ENCODE measurements around the gene MAL.
A peak's percentile ranks its signal among the peaks of the same experiment; 100 is the strongest.

Gene MAL

DNA sequence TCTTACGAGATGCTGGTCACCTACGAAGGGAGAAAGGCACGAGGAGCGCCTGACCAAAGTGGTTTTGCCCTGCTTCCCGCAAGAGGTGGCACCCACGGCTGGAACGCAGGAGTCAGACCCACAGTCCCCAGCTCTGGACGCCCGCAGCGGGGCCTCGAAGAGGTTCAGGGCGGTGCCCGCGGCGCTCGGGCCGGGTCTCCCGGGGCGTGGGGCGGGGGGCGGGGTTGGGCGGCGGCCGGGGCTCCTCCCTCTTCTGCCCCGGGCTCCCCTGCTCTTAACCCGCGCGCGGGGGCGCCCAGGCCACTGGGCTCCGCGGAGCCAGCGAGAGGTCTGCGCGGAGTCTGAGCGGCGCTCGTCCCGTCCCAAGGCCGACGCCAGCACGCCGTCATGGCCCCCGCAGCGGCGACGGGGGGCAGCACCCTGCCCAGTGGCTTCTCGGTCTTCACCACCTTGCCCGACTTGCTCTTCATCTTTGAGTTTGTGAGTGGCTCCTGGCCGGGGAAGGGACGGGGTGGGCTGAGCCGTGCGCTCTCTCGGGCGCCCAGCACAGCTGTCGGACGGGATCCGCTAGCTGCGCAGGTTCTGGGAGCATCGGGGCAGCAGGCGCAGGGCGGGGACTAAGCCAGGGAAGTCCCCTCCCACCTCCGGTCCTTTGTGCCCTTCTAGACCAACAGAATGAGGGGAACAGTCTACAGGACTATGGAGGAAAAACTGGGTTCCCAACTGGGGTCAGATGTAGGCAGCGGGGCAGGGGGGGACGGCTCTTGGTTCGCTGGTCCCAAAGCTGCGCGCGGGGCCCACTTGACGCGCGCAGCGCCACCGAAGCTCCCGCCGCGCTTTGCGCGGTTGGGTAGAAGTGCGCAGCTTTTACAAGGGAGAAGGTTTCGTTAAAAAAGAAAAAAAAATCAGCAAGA lies at the start of gene MAL:
TSS of gene MAL (plus strand) at position 303 of the 914 bp plus-strand sequence. CDS start at position 388, 85 bp downstream.
- no peak for DNase-seq (ENCODE audit: low read depth in 2 of 2)

DNA sequence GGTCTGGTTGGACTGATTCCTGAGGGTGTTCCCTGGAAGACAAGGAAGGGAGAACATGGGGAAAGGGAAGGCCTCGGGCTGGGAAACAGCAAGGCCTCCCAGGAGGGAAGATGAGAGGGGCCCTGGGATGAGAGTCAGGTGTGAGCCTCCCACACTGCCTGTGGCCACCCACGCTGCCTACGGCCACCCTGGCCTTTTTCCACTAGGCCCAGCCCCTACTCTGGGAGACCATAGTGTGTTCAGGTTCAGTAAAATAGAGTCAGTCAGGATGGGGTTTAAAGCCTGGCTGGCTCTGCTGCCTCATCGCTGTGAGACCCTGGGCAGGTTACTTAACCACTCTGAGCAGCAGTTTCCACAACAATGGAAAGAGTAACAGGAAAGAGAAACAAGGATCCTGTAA lies 47.7 kb upstream of the MAL start:
- DNase-seq (ENCODE audit: low read depth in 2 of 2) = no peak

DNA sequence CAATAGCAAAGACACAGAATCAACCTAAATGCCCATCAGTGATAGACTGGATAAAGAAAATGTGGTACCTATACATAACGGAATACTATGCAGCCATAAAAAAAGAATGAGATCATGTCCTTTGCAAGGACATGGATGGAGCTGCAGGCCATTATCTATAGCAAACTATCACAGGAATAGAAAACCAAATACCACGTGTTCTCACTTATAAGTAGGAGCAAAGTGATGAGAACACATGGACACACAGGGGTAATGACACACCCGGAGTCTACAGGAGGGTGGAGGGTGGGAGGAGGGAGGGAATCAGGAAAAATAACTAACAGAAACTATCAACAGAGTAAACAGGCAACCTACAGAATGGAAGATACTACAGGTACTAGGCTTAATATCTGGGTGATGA lies 46.6 kb upstream of the MAL start:
- DNase-seq (ENCODE audit: low read depth in 2 of 2) = no peak

DNA sequence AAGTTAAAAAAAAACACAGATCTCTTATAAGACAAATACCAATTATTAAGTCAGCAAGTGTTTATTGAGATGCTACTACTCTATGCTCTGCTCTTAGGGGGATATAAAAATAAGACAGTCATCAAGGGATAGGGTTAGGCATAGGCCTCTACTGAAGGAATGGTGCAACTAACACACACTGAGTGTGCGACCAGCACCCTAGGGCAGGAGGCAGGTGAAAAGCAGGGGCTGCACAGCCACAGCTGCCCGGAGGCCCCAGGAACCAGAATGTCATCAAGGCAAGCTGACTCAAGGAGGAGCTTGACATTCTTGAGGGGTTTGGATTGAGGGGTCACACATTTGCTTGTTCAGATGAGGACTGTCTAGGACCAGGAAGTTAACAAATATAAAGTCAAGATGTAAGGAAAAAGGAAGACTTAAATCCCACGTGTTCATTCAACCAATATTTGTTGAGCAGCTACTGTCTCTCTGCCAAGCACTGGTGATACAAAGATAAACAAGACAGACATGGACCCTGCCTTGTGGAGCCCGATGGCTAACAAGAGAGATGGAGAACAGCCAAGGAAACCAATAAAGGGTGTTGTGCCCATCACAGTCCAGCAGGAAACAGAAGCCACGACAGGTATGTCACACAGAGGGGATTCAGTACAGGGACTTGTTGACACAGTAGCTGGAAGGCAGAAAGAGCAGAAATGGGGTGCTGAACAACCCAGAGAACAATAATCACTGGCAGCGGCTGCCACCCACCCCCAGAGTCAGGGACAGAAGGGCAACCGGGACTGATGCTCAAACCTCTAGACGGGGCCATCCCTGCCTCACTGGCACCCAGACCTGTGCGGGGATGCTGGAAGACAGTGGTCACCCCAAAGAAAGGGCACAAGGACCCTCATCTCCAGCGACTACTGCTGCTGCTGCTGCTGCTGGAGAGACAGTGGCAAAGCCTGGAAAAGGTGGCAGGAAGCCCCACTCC lies 45.8 kb upstream of the MAL start:
- DNase-seq (ENCODE audit: low read depth in 2 of 2) = no peak

DNA sequence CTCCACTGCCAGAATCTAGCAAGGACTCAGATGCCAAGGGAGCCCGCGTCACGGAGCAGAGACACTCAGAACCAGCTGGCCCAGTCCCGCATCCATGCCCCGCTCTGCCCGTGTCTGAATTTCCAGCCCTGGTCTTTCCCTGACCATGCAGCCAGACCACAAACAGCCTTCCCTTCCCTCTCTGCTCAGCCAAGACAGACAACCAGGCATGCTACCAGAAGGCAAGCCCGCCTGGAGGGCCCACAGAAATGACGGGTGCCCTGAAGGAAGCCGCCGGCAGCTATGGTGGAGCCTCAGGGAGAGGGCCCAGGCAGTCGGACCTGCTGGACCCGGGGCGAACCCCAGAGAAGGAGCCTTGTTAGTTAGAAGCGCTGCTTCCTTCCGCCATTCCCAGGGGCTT lies 45.1 kb upstream of the MAL start:
- DNase-seq (ENCODE audit: low read depth in 2 of 2) = no peak

DNA sequence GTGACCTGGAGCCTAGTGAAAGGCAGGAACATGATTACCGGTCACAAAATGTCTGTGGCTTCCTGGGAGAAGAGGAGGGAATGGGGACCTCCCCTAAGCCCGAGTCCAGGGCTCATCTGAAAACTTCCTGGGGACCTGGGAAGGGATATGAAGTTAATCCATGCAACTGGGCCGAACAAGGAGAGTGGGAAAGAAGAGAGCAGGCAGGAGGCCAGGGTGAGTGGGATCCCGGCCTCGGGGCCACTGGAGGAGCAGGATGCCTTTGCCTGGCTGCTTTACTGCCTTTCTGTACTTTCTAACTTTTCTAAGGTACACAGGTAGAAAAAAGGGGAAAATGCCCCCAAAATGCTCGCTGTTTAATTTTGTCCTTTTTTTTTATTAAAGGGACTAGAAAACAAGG lies 43.4 kb upstream of the MAL start:
- DNase-seq (ENCODE audit: low read depth in 2 of 2) = no peak

DNA sequence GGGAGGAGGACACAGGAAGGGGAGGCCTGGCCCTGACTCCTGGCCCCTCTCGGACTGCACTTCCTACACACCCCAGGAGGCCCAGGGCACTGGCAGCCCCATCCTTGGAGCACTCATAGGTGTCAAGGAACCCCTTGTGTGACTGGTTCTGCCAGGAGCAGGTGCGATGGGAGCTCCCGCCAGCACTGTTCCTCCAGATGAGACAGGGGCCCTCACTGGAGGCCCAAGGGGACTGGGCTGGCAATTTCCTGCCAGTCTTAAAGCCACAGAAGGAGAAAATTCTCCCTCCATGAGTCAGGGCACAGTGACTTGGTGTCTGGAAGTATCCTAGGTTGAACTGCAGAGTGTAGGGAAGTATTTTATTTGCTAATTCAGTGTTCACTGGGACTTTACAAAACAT lies 42.8 kb upstream of the MAL start:
- DNase-seq (ENCODE audit: low read depth in 2 of 2) = no peak

DNA sequence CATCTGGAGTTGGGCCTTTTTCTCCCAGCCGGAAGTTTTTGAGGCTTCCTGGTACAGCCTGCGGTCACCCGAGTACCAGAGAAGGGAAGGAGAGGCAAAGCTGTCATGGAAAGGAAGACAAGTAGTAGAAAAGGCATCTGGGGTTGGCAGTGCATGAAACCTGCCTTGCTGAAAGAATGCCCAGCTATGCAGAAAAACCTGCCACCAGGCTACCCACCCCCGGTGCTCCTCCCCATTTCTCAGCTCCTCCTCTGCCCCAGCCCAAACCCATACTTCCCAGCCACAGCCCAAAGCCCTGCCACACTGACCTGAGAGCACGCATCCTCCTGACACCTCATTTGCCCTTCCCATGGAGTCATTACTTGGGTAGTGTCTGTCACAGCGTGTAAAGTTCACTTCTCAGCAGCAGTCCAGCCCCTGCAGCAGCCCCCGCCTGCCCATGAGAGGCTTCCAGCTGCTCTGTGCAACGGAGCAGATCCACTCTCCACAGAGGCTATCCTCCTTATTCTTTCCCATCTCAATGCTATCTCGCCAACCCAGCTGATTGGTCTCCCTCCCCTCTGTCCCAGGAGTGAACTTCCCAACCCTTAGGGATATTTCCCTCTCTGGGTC lies 40.4 kb upstream of the MAL start:
- DNase-seq (ENCODE audit: low read depth in 2 of 2) = no peak

DNA sequence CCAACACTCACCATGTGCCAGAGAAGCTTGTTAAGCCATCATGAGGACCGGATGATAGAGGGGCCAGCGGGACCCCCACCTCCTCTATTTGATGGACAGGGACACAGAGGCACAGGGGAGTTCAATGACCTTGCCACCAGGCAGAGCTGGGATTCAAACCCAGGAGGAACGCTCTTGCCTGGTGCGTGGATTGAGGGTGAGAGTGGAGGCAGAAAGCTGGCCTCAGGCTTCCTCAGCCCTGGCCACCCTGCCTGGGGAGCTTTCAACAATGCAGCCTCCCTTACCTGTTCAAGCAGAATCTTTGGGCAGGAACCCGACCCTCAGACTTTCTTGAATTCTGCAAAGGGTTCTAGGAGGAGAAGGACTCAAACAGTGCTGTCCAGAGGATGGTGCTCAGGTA lies 39.9 kb upstream of the MAL start:
- no peak for DNase-seq (ENCODE audit: low read depth in 2 of 2)

DNA sequence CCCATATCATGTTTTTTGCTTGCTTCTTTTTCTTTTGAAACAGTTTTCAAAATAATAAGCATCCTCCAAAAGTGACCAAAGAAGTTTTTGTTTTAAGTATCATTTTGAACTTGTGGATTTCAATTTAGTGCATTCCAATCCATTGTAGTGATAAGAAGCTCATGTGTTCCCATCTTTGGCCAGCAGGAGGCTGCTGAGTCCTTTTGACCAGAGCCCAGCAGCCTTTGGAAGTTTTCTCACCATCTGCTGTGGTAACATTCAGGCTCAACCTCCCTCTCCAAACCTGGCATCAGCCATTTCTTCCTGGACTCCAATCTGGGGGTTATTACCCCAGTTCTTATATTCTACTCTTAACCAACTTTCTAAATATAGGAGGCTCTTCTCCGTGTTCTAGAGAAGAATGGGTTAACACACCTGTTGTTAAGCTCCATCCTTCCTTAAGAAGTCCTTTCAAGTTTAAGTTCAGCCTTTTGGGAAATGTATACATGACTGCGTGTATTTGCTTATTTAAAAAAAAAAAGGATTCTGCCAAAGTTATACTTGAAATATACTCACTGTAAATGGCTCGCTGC lies 39.0 kb upstream of the MAL start:
- peak; percentile 12 to 14 for DNase-seq (ENCODE audit: low read depth in 2 of 2)

DNA sequence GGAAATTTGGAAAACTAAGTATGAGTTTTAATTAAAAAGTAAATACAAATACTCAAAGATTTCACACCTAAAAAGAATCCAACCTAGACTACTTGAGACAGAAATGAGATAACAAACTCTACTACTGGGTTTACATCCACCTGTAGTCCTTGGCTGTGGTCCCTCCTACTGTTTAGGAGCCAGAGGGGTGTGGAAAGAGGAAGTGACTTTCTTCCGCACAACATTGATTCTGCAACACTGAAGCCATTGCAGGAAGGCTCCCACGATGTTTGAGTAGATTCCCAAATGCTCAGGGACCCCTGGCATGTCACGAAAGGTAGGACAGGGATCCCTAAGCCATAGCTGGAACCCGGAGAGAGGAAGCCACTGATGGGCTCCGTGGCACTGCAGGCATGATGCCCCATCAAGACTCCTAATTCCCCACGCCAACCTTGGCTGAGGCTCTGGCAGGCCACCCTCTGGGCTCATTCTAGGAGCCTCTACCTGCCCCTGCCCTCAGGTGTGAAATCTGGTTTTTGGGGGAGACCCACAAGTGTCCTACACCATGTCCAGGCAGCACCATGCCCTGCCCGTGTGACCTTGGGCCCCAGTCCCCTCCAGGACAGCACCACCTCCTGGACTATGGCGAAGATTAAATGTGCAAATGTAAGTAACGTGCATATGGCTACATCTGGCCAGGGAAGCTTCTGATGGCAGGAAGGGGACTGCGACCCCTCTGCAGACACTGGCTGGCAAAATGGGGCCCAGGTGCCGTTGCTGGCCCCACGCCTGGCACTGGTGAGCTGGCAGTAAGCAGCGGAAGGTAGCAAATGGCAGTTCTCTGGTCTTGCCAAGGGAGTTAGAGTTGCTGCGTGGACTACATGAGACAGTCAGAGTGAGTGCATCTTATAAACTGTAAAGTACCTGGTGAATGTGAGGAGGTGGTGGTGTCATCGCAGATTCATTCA lies 38.2 kb upstream of the MAL start:
- DNase-seq (ENCODE audit: low read depth in 2 of 2) = no peak

DNA sequence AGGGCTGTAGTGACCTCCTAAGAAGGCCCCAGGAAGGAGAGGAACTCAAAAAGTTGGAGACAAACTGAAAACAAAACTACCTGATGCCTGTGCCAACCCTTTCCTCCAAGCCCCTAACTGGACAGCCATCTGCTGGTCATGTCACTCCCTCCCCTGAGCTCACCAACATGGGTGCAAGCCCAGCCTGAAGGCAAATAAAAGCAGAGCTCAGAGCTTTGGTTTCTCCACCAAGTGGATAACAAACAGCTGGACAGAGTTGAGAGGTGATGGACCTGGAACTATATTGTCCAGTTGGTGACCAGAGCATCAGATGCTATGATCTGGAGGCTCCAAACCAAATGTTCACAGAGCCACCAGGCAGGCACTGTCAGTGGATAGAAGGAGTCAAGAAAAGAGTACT lies 34.6 kb upstream of the MAL start:
- DNase-seq (ENCODE audit: low read depth in 2 of 2) = no peak

DNA sequence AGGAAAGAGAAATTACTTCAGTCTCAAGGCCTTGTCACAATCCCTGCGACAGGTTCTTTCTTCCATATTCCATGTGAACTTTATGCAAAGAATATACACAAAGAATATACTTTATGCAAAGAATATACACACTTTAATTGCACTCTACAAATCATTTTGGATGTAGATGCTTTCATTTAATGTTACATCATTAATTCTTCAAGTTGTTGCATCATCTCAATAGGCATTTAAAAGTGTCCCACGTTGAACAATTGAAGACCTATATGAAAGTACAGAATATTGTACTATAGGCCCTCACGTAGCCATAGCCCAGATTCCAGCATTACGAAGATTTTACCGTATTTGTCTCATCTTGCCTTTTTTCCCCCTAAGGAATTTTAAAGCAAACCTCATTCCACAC lies 33.1 kb upstream of the MAL start:
- DNase-seq (ENCODE audit: low read depth in 2 of 2) = no peak

DNA sequence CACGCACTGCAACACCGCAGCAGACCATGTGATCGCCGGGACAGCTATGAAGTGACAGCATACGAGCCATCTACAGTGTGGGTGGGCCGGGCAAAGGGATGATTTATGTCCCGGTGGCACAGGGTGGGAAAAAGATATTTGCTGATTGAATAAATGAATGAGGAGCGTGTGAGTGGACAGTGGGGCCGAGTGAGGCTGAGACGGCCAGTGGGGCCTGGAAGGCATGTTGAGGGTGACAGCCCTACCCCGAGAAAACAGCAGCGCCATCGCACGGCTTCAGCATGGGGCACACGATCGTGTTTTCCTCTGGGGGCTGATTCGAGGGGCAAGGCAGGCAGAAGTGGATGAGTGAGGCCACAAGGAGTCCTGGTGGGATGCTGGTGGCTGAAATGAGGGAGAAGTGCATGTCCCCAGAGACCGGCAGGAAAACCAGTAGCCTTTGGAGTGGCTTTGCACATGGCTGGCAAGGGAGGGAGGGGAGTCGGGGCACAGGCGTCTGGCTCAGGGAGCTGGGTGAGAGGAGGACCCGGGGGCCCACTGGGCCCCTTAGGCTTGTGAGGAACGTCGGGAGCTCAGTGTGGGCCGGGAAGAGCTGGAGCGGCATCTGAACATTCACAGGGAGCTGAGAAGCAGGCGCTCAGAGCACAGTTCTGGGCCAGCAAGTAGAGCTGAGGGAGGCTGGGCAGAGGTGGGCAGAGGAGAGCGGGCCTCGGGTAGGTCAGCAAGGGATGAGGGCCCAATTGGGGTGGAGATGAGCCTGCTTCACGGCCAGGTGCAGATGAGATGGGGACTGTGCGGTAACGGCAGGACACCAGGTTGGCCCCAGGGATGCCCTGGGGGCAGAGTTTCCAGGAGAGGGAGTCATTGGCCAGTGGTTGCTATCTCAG lies 32.1 kb upstream of the MAL start:
- no peak for DNase-seq (ENCODE audit: low read depth in 2 of 2)

DNA sequence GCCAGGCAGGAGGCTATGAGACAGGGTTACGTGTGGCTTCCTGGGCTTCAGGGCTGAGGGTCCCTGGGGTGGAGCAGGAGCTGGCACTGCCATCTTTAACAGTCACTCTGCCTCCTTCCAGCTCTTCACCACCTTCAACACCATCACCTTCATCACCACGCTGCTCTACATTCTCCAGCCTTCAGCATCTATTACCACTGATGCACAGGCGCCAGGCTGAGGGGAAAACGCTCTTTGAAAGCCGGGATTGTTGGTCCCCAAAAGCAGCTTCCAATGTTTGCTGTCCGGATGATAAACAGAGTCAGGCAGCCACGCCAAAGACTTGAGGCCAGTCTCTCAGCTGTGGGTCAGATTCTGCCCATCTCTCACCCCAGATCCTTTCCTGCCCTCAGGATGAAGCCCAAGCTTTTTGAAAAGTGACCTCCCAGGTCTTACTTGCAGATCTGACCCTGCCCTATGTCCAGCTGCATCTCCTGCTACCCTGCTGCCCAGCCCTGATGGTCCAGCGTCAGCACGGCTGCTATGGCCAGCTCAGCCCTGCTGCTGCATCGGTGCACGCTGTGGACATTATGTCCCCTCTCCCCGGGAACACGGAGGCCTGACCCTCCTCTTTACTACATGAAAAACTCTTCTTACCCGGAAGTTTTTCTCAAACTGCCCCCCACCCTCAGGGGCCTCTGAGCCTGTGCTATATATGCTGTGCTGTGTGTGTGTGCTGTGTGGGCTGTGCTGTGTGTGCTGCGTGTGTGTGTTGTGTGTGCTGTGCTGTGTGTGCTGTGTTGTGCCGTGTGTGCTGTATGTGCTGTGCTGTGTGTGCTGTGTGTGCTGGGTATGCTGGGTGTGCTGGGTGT lies 31.2 kb upstream of the MAL start:
- DNase-seq (ENCODE audit: low read depth in 2 of 2) = no peak

DNA sequence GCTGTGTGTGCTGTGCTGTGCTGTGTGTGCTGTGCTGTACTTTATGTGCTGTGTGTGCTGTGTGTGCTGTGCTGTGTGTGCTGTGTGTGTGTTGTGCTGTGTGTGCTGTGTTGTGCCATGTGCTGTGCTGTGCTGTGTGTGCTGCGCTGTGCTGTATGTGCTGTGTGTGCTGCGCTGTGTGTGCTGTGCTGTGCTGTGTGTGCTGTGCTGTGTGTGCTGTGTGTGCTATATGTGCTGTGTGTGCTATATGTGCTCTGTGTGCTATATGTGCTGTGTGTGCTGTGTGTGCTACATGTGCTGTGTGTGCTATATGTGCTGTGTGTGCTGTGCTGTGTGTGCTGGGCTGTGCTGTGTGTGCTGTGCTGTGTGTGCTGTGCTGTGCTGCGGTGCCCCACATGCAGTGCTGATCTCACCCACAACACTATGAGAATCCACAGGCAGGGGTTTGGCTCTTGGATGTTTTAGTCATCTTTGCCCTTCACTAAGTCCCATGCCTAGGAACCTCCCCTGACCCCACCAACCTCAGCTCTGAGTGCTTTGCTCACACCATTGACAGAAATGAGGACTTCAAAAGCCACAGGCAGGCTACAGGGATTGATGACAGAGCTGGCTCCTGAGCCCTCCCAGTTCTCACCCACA lies 30.5 kb upstream of the MAL start:
- no peak for DNase-seq (ENCODE audit: low read depth in 2 of 2)

DNA sequence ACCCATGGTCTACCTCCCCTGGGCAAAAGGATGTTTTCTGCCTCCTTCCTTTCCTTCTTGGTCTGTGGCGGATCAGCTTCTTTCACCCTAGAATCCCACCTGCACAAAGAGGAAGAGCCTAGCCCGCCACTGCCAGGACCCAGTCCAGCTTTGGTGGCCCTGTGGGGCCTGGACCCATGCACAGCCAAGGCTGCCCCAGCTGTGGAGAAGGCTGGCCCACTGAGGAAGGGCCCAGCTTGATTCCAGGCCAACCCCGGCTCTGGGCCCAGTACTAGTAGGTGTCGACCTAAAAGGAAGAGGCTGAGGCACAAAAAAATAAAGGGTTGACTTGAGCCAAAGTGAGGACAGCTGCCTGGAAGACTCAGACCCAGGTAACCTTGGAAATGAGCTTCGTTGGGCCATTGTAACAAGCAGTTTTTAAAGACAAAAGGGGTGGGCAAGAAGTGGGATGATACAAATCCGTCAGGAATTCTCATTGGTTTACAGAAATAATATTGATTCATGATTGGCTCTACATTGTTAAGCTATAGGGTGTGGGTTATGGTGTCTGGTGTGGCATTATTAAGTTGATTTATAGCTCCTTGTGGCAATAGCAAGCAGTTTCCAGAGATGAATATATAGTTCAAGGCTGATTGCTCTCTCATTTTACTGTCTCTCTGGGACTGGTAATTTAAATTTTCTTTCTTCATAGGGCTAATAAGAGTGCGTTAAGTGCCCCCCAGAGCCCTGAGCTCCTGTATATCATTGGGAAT lies 29.8 kb upstream of the MAL start:
- DNase-seq (ENCODE audit: low read depth in 2 of 2) = no peak

Measured in fibroblast of skin of left quadriceps (primary cell).